Naive thymus-derived CD8-positive, alpha-beta T cell (primary cell): ENCODE results near the gene GFER. TPM values are rescaled to one million over a fixed set of nuclear protein-coding genes. Genes with fewer than 3 reads are reported as not detected.
A peak's percentile ranks its signal among the peaks of the same experiment; 100 is the strongest.
"Not testable (repeated sequence)": the region's sequence is repeated elsewhere in the genome, so short reads cannot be mapped to it uniquely, and the experiment has no call there.

Experiments
- ATAC-seq, 2 donors: fragments of 150-1000 bp; cut with Tn5 transposase in 1 of 2; sonication (Bioruptor Pico), chemical (Tn5 transposase) in 1 of 2; 1 replicate in 1 of 2; 2 replicates in 1 of 2; pipeline ENCODE4 v1.10.0; 2021; ENCODE audit warnings: mild to moderate bottlenecking in 2 of 2, moderate library complexity in 2 of 2
- POLR2A ChIA-PET: fragments of 350-600 bp; sonication (Branson Sonifier 250); formaldehyde crosslinking; loops from one replicate; lab custom pipeline; 2021; ENCODE audit warnings: antibody characterized with exemption; lab: Charles Lee
- DNase-seq, 10 donors: peaks; one replicate each; pipeline versions ENCODE4 v3.0.0 to v3.0.0-alpha.2; 2020 to 2022
- H3K27ac Mint-ChIP-seq, 10 donors: one replicate each; pipeline ENCODE4 v1.8.0; 2020 to 2022; ENCODE audit warnings: mild to moderate bottlenecking in 10 of 10, mixed read lengths in 10 of 10, moderate library complexity in 4 of 10, inconsistent platforms in 1 of 10
- H3K27me3 Mint-ChIP-seq, 5 donors: one replicate each; pipeline ENCODE4 v1.8.0; 2021 to 2022; ENCODE audit warnings: mixed read lengths in 5 of 5
- H3K36me3 Mint-ChIP-seq, 3 donors: one replicate each; pipeline ENCODE4 v1.8.0; 2020 to 2022; ENCODE audit warnings: mixed read lengths in 3 of 3, mild to moderate bottlenecking in 2 of 3, inconsistent platforms in 1 of 3
- H3K4me1 Mint-ChIP-seq, 4 donors: one replicate each; pipeline ENCODE4 v1.8.0; 2021 to 2022; ENCODE audit warnings: mixed read lengths in 4 of 4
- H3K4me3 Mint-ChIP-seq, 10 donors: one replicate each; pipeline ENCODE4 v1.8.0; 2020 to 2022; ENCODE audit warnings: mild to moderate bottlenecking in 10 of 10, mixed read lengths in 10 of 10, moderate library complexity in 6 of 10, inconsistent platforms in 1 of 10
- H3K9me3 Mint-ChIP-seq, 9 donors: one replicate each; pipeline ENCODE4 v1.8.0; 2020 to 2022; ENCODE audit warnings: mixed read lengths in 9 of 9, mild to moderate bottlenecking in 3 of 9, inconsistent platforms in 1 of 9, moderate library complexity in 1 of 9
- polyA plus RNA-seq, 3 donors: library from polyadenylated mRNA; unstranded; fragments of 300-500 nt; fragmentation: Illumina TruSeq; gene quantifications; one replicate each; pipeline ENCODE4 v1.2.3, GENCODE V29; 2021
- total RNA-seq, 8 experiments: library from RNA in 2 of 8; stranded (reverse) in 2 of 8; gene quantifications; one replicate each; pipeline ENCODE4 v1.2.3 and lab custom pipeline; 2021 to 2026

Gene GFER
- total and polyA plus RNA-seq, 5 experiments from 2014 or later, result 15.9 to 30.0 (median 22.3) TPM

- DNase-seq, H3K9me3 Mint-ChIP-seq, H3K36me3 Mint-ChIP-seq, H3K4me1 Mint-ChIP-seq, ATAC-seq, H3K27me3 Mint-ChIP-seq: not testable (repeated sequence)
- Mint-ChIP-seq H3K4me3 (peak overlapping the region in 3 of 10 donors; percentile 22 to 50 (median 27)), H3K27ac (peak overlapping the region in 3 of 10 donors; percentile 25 to 87 (median 48))
- POLR2A ChIA-PET, result interaction anchor here (1.8 kb wide), 1 partner anchor 121 kb away, joined by 5 read pairs; the partner anchor contains the start of gene TRAF7
Measured at GRCh38 chr16:2033909-2034695, 50.1 kb downstream of the GFER start.

GRCh38 chr16:2034696-2035430 is 50.9 kb downstream of the GFER start:
- H3K27me3 Mint-ChIP-seq, result no peaks in the 10 kb centered on the region
- H3K4me1 Mint-ChIP-seq, result peaks cover 0 to 8% (median 2%) of the 10 kb centered on the region in 4 donors
- H3K4me3 Mint-ChIP-seq, result no peak overlapping the region
- H3K36me3 Mint-ChIP-seq, result no peaks in the 10 kb centered on the region
- DNase-seq, result no peak
- POLR2A ChIA-PET, result interaction anchor here (0.8 to 1.0 kb wide), 2 partner anchors 9 to 10 kb away, joined by 3 read pairs; no protein-coding TSS in a partner anchor
- no peak for ATAC-seq
- H3K27ac Mint-ChIP-seq, result peak overlapping the region in 2 of 10 donors; percentile 21 to 34
- no peaks in the 10 kb centered on the region for H3K9me3 Mint-ChIP-seq

- Mint-ChIP-seq H3K4me3 (no peak overlapping the region), H3K36me3 (no peaks in the 10 kb centered on the region), H3K27me3 (no peaks in the 10 kb centered on the region), H3K9me3 (no peaks in the 10 kb centered on the region), H3K27ac (no peak overlapping the region), H3K4me1 (peaks cover 0 to 8% (median 2%) of the 10 kb centered on the region in 4 donors)
- no peak for DNase-seq
- POLR2A ChIA-PET, result interaction anchor here (0.8 to 1.0 kb wide), 2 partner anchors 8 to 11 kb away, joined by 3 read pairs; no protein-coding TSS in a partner anchor
- no peak for ATAC-seq
Measured at GRCh38 chr16:2035431-2036199, 51.6 kb downstream of the GFER start.

- no peak for DNase-seq
- H3K4me3 Mint-ChIP-seq, result no peak overlapping the region
Measured at GRCh38 chr16:2036200-2036966, 52.4 kb downstream of the GFER start.

GRCh38 chr16:2037115-2037514 is 53.1 kb downstream of the GFER start:
- Mint-ChIP-seq H3K4me1 (peaks cover 0 to 7% (median 2%) of the 10 kb centered on the region in 4 donors), H3K9me3 (no peaks in the 10 kb centered on the region), H3K36me3 (no peaks in the 10 kb centered on the region), H3K4me3 (no peak overlapping the region), H3K27me3 (no peaks in the 10 kb centered on the region), H3K27ac (no peak overlapping the region)
- POLR2A ChIA-PET, result no interaction called here
- DNase-seq, result no peak
- ATAC-seq, result no peak

More at GRCh38 chr16:2036200-2036966, 52.4 kb downstream of the GFER start:
- ATAC-seq, result no peak
- no peak overlapping the region for H3K27ac Mint-ChIP-seq
- no peaks in the 10 kb centered on the region for H3K9me3 Mint-ChIP-seq
- POLR2A ChIA-PET, result interaction anchor here (1.0 kb wide), 1 partner anchor 8 kb away, joined by 3 read pairs; no protein-coding TSS in a partner anchor
- no peaks in the 10 kb centered on the region for H3K36me3 Mint-ChIP-seq
- H3K4me1 Mint-ChIP-seq, result peaks cover 0 to 8% (median 2%) of the 10 kb centered on the region in 4 donors
- no peaks in the 10 kb centered on the region for H3K27me3 Mint-ChIP-seq

Other genes with a start within 250 kb of the GFER start
Only the 30 nearest of the 31 such genes appear.
- 10 to 100 TPM; 70.6 to 79.9 TPM for gene NME3, start 212.7 kb upstream of the GFER start, total RNA-seq
- 10 to 100 TPM; 60.0 to 84.2 (median 62.9) TPM for gene NME3, start 212.7 kb upstream of the GFER start, polyA plus RNA-seq
- 10 to 100 TPM; 28.4 to 31.5 TPM for gene EME2, start 211.4 kb upstream of the GFER start, total RNA-seq
- gene EME2, start 211.4 kb upstream of the GFER start, polyA plus RNA-seq, result 1 to 10 TPM in 2 of 3 donors, under 1 TPM in 1; 0.35 to 1.6 (median 1.1) TPM
- gene MRPS34, start 211.1 kb upstream of the GFER start, total RNA-seq, result 10 to 100 TPM; 53.1 to 55.9 TPM
- gene MRPS34, start 211.1 kb upstream of the GFER start, polyA plus RNA-seq, result 100 to 1,000 TPM; 113 to 145 (median 133) TPM
- gene SPSB3, start 201.6 kb upstream of the GFER start, total RNA-seq, result 100 to 1,000 TPM; 120 to 123 TPM
- gene SPSB3, start 201.6 kb upstream of the GFER start, polyA plus RNA-seq, result 10 to 100 TPM; 38.0 to 42.0 (median 40.8) TPM
- gene NUBP2, start 201.2 kb upstream of the GFER start, total RNA-seq, result 10 to 100 TPM; 62.0 to 65.4 TPM
- gene NUBP2, start 201.2 kb upstream of the GFER start, polyA plus RNA-seq, result 10 to 100 TPM; 87.2 to 90.6 (median 87.3) TPM
- gene IGFALS, start 190.5 kb upstream of the GFER start, total RNA-seq, result 1 to 10 TPM; 1.7 to 2.1 TPM
- gene IGFALS, start 190.5 kb upstream of the GFER start, polyA plus RNA-seq, result not detected
- 10 to 100 TPM; 65.7 to 67.8 TPM for gene HAGH, start 157.4 kb upstream of the GFER start, total RNA-seq
- gene HAGH, start 157.4 kb upstream of the GFER start, polyA plus RNA-seq, result 10 to 100 TPM; 38.7 to 60.0 (median 45.0) TPM
- 10 to 100 TPM; 11.1 to 12.1 TPM for gene FAHD1, start 157.0 kb upstream of the GFER start, total RNA-seq
- 10 to 100 TPM; 20.3 to 34.2 (median 32.6) TPM for gene FAHD1, start 157.0 kb upstream of the GFER start, polyA plus RNA-seq
- not detected for gene MEIOB, start 112.0 kb upstream of the GFER start, total RNA-seq
- gene MEIOB, start 112.0 kb upstream of the GFER start, polyA plus RNA-seq, result not detected
- gene HS3ST6, start 65.8 kb upstream of the GFER start, total RNA-seq, result not detected
- gene HS3ST6, start 65.8 kb upstream of the GFER start, polyA plus RNA-seq, result not detected
- gene MSRB1, start 41.0 kb upstream of the GFER start, total RNA-seq, result 1 to 10 TPM; 9.9 to 10.0 TPM
- 10 to 100 TPM; 13.9 to 19.1 (median 16.2) TPM for gene MSRB1, start 41.0 kb upstream of the GFER start, polyA plus RNA-seq
- not detected for gene RPL3L, start 29.5 kb upstream of the GFER start, total RNA-seq
- gene RPL3L, start 29.5 kb upstream of the GFER start, polyA plus RNA-seq, result not detected
- 10 to 100 TPM; 62.5 to 65.6 TPM for gene NDUFB10, start 24.7 kb upstream of the GFER start, total RNA-seq
- 100 to 1,000 TPM; 180 to 217 (median 187) TPM for gene NDUFB10, start 24.7 kb upstream of the GFER start, polyA plus RNA-seq
- gene RPS2, start 19.4 kb upstream of the GFER start, total RNA-seq, result 1,000 to 10,000 TPM; 3,016 to 3,025 TPM
- gene RPS2, start 19.4 kb upstream of the GFER start, polyA plus RNA-seq, result 1,000 to 10,000 TPM; 6,506 to 7,644 (median 7,481) TPM
- gene RNF151, start 17.3 kb upstream of the GFER start, total RNA-seq, result not detected
- gene RNF151, start 17.3 kb upstream of the GFER start, polyA plus RNA-seq, result not detected
- 10 to 100 TPM; 30.0 to 33.4 TPM for gene TBL3, start 12.1 kb upstream of the GFER start, total RNA-seq
- gene TBL3, start 12.1 kb upstream of the GFER start, polyA plus RNA-seq, result 10 to 100 TPM; 44.6 to 61.8 (median 52.2) TPM
- gene NOXO1, start 2.7 kb upstream of the GFER start, total RNA-seq, result 1 to 10 TPM; 1.3 to 2.3 TPM
- gene NOXO1, start 2.7 kb upstream of the GFER start, polyA plus RNA-seq, result not detected
- gene SYNGR3, start 5.8 kb downstream of the GFER start, total RNA-seq, result under 1 TPM; 0.60 to 0.77 TPM
- 1 to 10 TPM in 1 of 3 donors, under 1 TPM in 1, not detected in 1; 0.77 to 1.1 TPM for gene SYNGR3, start 5.8 kb downstream of the GFER start, polyA plus RNA-seq
- 10 to 100 TPM; 58.6 to 66.2 TPM for gene ZNF598, start 25.6 kb downstream of the GFER start, total RNA-seq
- 1 to 10 TPM; 3.4 to 10.0 (median 3.6) TPM for gene ZNF598, start 25.6 kb downstream of the GFER start, polyA plus RNA-seq
- gene NPW, start 35.6 kb downstream of the GFER start, total RNA-seq, result not detected
- gene NPW, start 35.6 kb downstream of the GFER start, polyA plus RNA-seq, result not detected
- gene NHERF2, start 42.7 kb downstream of the GFER start, total RNA-seq, result 1 to 10 TPM; 5.3 to 6.0 TPM
- 1 to 10 TPM in 1 of 3 donors, under 1 TPM in 2; 0.32 to 1.2 (median 0.46) TPM for gene NHERF2, start 42.7 kb downstream of the GFER start, polyA plus RNA-seq
- 10 to 100 TPM in 1 of 2 experiments, 1 to 10 TPM in 1; 9.1 to 13.1 TPM for gene NTHL1, start 63.6 kb downstream of the GFER start, total RNA-seq
- gene NTHL1, start 63.6 kb downstream of the GFER start, polyA plus RNA-seq, result 10 to 100 TPM; 13.1 to 20.0 (median 16.6) TPM
- gene TSC2, start 63.8 kb downstream of the GFER start, total RNA-seq, result 100 to 1,000 TPM; 145 to 162 TPM
- 10 to 100 TPM; 23.5 to 42.0 (median 27.2) TPM for gene TSC2, start 63.8 kb downstream of the GFER start, polyA plus RNA-seq
- gene PKD1, start 151.7 kb downstream of the GFER start, total RNA-seq, result 100 to 1,000 TPM; 131 to 134 TPM
- gene PKD1, start 151.7 kb downstream of the GFER start, polyA plus RNA-seq, result 1 to 10 TPM; 3.5 to 9.9 (median 4.8) TPM
- gene RAB26, start 164.4 kb downstream of the GFER start, total RNA-seq, result not detected
- 1 to 10 TPM in 1 of 3 donors, under 1 TPM in 2; 0.27 to 1.2 (median 0.94) TPM for gene RAB26, start 164.4 kb downstream of the GFER start, polyA plus RNA-seq
- gene TRAF7, start 171.6 kb downstream of the GFER start, total RNA-seq, result 10 to 100 TPM; 32.3 to 39.5 TPM
- gene TRAF7, start 171.6 kb downstream of the GFER start, polyA plus RNA-seq, result 1 to 10 TPM; 3.5 to 8.8 (median 4.3) TPM
- under 1 TPM; 0.08 to 0.13 TPM for gene CASKIN1, start 212.4 kb downstream of the GFER start, total RNA-seq
- gene CASKIN1, start 212.4 kb downstream of the GFER start, polyA plus RNA-seq, result not detected
- gene MLST8, start 221.3 kb downstream of the GFER start, total RNA-seq, result 10 to 100 TPM; 49.3 to 53.2 TPM
- 10 to 100 TPM; 29.9 to 40.4 (median 30.1) TPM for gene MLST8, start 221.3 kb downstream of the GFER start, polyA plus RNA-seq
- 10 to 100 TPM; 26.7 to 27.0 TPM for gene BRICD5, start 226.7 kb downstream of the GFER start, total RNA-seq
- gene BRICD5, start 226.7 kb downstream of the GFER start, polyA plus RNA-seq, result under 1 TPM in 2 of 3 donors, not detected in 1; 0.11 to 0.23 TPM
- 10 to 100 TPM; 22.8 to 28.1 TPM for gene PGP, start 230.6 kb downstream of the GFER start, total RNA-seq
- gene PGP, start 230.6 kb downstream of the GFER start, polyA plus RNA-seq, result 10 to 100 TPM in 2 of 3 donors, 1 to 10 TPM in 1; 8.7 to 17.7 (median 11.6) TPM